Motor neuron (in vitro differentiated cells): ENCODE results near the gene IVL. TPM values are rescaled to one million over a fixed set of nuclear protein-coding genes. Genes with fewer than 3 reads are reported as not detected.

Experiments used
- total RNA-seq, 8 experiments: library from RNA; unstranded; fragments of 300-600 nt; gene quantifications; 2 replicates each; pipeline versions ENCODE4 v1.2.3 to v1.2.4, GENCODE V29; 2022

The IVL gene
- total RNA-seq, 8 experiments from 2014 or later = 0.13 to 0.90 (median 0.17) TPM; not detected in 3

Other genes starting within 250 kb of the IVL start
- gene LCE2D, start 245.2 kb upstream of the IVL start, total RNA-seq = not detected
- gene LCE2C, start 233.3 kb upstream of the IVL start, total RNA-seq = 1 to 10 TPM in 1 of 8 experiments, not detected in 7; 1.4 TPM
- gene LCE2B, start 222.4 kb upstream of the IVL start, total RNA-seq = not detected
- under 1 TPM in 1 of 8 experiments, not detected in 7; 0.62 TPM for gene LCE2A, start 210.2 kb upstream of the IVL start, total RNA-seq
- not detected for gene LCE4A, start 200.4 kb upstream of the IVL start, total RNA-seq
- gene KPRP, start 150.5 kb upstream of the IVL start, total RNA-seq = 1 to 10 TPM in 1 of 8 experiments, under 1 TPM in 5, not detected in 2; 0.20 to 1.8 (median 0.37) TPM
- gene LCE1F, start 133.4 kb upstream of the IVL start, total RNA-seq = not detected
- gene LCE1E, start 122.3 kb upstream of the IVL start, total RNA-seq = under 1 TPM in 3 of 8 experiments, not detected in 5; 0.23 to 0.95 (median 0.51) TPM
- gene LCE1D, start 111.8 kb upstream of the IVL start, total RNA-seq = not detected
- 1 to 10 TPM in 1 of 8 experiments, under 1 TPM in 1, not detected in 6; 0.76 to 1.0 TPM for gene LCE1C, start 101.9 kb upstream of the IVL start, total RNA-seq
- gene LCE1B, start 96.6 kb upstream of the IVL start, total RNA-seq = under 1 TPM in 3 of 8 experiments, not detected in 5; 0.24 to 0.66 (median 0.25) TPM
- gene LCE1A, start 81.1 kb upstream of the IVL start, total RNA-seq = not detected
- 1 to 10 TPM in 1 of 8 experiments, under 1 TPM in 1, not detected in 6; 0.87 to 1.7 TPM for gene LCE6A, start 65.7 kb upstream of the IVL start, total RNA-seq
- gene LCE7A, start 48.5 kb upstream of the IVL start, total RNA-seq = 1 to 10 TPM in 1 of 8 experiments, not detected in 7; 2.4 TPM
- not detected for gene SMCP, start 30.2 kb upstream of the IVL start, total RNA-seq
- gene SPRR5, start 38.7 kb downstream of the IVL start, total RNA-seq = not detected
- 1 to 10 TPM in 1 of 8 experiments, under 1 TPM in 1, not detected in 6; 0.29 to 1.7 TPM for gene SPRR4, start 62.1 kb downstream of the IVL start, total RNA-seq
- not detected for gene SPRR1A, start 75.5 kb downstream of the IVL start, total RNA-seq
- gene SPRR3, start 93.2 kb downstream of the IVL start, total RNA-seq = under 1 TPM in 2 of 8 experiments, not detected in 6; 0.50 to 0.85 TPM
- not detected for gene SPRR1B, start 122.7 kb downstream of the IVL start, total RNA-seq
- gene SPRR2D, start 132.6 kb downstream of the IVL start, total RNA-seq = under 1 TPM in 1 of 8 experiments, not detected in 7; 0.52 TPM
- under 1 TPM in 2 of 8 experiments, not detected in 6; 0.29 to 0.67 TPM for gene SPRR2A, start 149.0 kb downstream of the IVL start, total RNA-seq
- gene SPRR2B, start 163.1 kb downstream of the IVL start, total RNA-seq = not detected
- gene SPRR2E, start 186.0 kb downstream of the IVL start, total RNA-seq = under 1 TPM in 1 of 8 experiments, not detected in 7; 0.54 TPM
- not detected for gene SPRR2F, start 205.0 kb downstream of the IVL start, total RNA-seq
- 1 to 10 TPM in 1 of 8 experiments, under 1 TPM in 2, not detected in 5; 0.50 to 1.0 (median 0.90) TPM for gene SPRR2G, start 242.3 kb downstream of the IVL start, total RNA-seq